Activated T-cell treated with anti-CD3 and anti-CD28 coated beads for 4 hours (primary cell): ENCODE measurements around the gene MKRN3.
"Not testable (repeated sequence)": the region's sequence is repeated elsewhere in the genome, so short reads cannot be mapped to it uniquely, and the experiment has no call there.

Source experiments
- DNase-seq: peaks from one replicate; pipeline ENCODE4 v3.0.0-alpha.2; 2020

MKRN3 gene

GRCh38 chr15:23589012-23589411 is 23.5 kb downstream of the MKRN3 start:
- DNase-seq, result no peak

- DNase-seq, result no peak
Observed at GRCh38 chr15:23594252-23594770, 28.8 kb downstream of the MKRN3 start.

- no peak for DNase-seq
Observed at GRCh38 chr15:23595368-23595767, 29.9 kb downstream of the MKRN3 start.

GRCh38 chr15:23596736-23597135 is 31.3 kb downstream of the MKRN3 start:
- no peak for DNase-seq

- not testable (repeated sequence) for DNase-seq
Observed at GRCh38 chr15:23597278-23597677, 31.8 kb downstream of the MKRN3 start.

- no peak for DNase-seq
Observed at GRCh38 chr15:23599053-23599452, 33.6 kb downstream of the MKRN3 start.

GRCh38 chr15:23602124-23602523 is 36.6 kb downstream of the MKRN3 start:
- DNase-seq, result no peak

- DNase-seq, result no peak
Observed at GRCh38 chr15:23606226-23606625, 40.8 kb downstream of the MKRN3 start.

GRCh38 chr15:23616536-23616935 is 51.1 kb downstream of the MKRN3 start:
- no peak for DNase-seq
